Activated CD8-positive, alpha-beta T cell treated with anti-CD3 and anti-CD28 coated beads, Interleukin-2, amount 10 ng/mL, durations not matched to agents 7 days and 5 days (primary cell): ENCODE data around the gene LAMTOR5. TPM values are rescaled to one million over a fixed set of nuclear protein-coding genes. Genes with fewer than 3 reads are reported as not detected.

ENCODE experiments used
- ATAC-seq: fragments of 150-1000 bp; cut with Tn5 transposase; one replicate; pipeline ENCODE4 v1.10.0; 2021; ENCODE audit warnings: moderate library complexity
- CTCF ChIA-PET: fragments of 350-600 bp; sonication (Branson Sonifier 250); formaldehyde crosslinking; loops from one replicate; lab custom pipeline; 2021; ENCODE audit warnings: antibody characterized with exemption; lab: Charles Lee
- POLR2A ChIA-PET: fragments of 350-600 bp; sonication (Branson Sonifier 250); formaldehyde crosslinking; loops from one replicate; lab custom pipeline; 2021; ENCODE audit warnings: antibody characterized with exemption; lab: Charles Lee
- DNase-seq: peaks from one replicate; pipeline ENCODE4 v3.0.0-alpha.2; 2020
- H3K27ac Mint-ChIP-seq: one replicate; pipeline ENCODE4 v1.8.0; 2021; ENCODE audit warnings: mild to moderate bottlenecking, mixed read lengths
- H3K27me3 Mint-ChIP-seq: one replicate; pipeline ENCODE4 v1.8.0; 2021; ENCODE audit warnings: low read depth, mixed read lengths
- H3K36me3 Mint-ChIP-seq: one replicate; pipeline ENCODE4 v1.8.0; 2021; ENCODE audit warnings: low read depth, mixed read lengths
- H3K4me1 Mint-ChIP-seq: one replicate; pipeline ENCODE4 v1.8.0; 2021; ENCODE audit warnings: low read depth, mixed read lengths
- H3K4me3 Mint-ChIP-seq: one replicate; pipeline ENCODE4 v1.8.0; 2021; ENCODE audit warnings: mild to moderate bottlenecking, mixed read lengths
- H3K9me3 Mint-ChIP-seq: one replicate; pipeline ENCODE4 v1.8.0; 2022; ENCODE audit warnings: mixed read lengths; ENCODE audit not compliant: insufficient read depth
- total RNA-seq, 2 experiments: library from RNA; stranded (reverse); gene quantifications; one replicate each; pipeline ENCODE4 v1.2.3, GENCODE V29; 2021

LAMTOR5 gene
- total RNA-seq, 2 experiments from 2014 or later, result 123 TPM

DNA sequence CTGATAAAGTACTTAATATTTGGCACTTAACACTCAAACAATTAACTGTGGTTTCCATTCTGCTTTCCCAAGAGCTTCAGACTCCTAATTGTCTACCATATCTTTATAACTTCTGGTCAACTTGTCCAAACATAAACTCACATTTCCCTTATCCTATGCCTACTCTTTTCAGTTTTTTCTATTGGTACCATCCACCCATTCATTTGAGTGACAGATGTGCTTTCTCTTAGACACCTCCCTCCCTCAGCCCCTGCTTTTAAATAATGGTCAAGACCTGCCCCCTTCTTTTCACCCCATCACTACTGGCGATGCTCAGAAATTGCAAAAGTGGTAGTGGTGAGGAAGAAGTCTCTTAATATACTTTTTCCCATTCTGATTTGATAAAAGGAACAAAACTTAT, 22.1 kb downstream of the LAMTOR5 start:
- Mint-ChIP-seq H3K27ac (no peak overlapping the region), H3K36me3 (peaks cover 33% of the 10 kb centered on the region), H3K4me3 (no peak overlapping the region), H3K27me3 (no peaks in the 10 kb centered on the region), H3K9me3 (no peaks in the 10 kb centered on the region), H3K4me1 (peaks cover 16% of the 10 kb centered on the region)
- ChIA-PET CTCF (no interaction called here), POLR2A (no interaction called here)
- no peak for ATAC-seq
- no peak for DNase-seq

DNA sequence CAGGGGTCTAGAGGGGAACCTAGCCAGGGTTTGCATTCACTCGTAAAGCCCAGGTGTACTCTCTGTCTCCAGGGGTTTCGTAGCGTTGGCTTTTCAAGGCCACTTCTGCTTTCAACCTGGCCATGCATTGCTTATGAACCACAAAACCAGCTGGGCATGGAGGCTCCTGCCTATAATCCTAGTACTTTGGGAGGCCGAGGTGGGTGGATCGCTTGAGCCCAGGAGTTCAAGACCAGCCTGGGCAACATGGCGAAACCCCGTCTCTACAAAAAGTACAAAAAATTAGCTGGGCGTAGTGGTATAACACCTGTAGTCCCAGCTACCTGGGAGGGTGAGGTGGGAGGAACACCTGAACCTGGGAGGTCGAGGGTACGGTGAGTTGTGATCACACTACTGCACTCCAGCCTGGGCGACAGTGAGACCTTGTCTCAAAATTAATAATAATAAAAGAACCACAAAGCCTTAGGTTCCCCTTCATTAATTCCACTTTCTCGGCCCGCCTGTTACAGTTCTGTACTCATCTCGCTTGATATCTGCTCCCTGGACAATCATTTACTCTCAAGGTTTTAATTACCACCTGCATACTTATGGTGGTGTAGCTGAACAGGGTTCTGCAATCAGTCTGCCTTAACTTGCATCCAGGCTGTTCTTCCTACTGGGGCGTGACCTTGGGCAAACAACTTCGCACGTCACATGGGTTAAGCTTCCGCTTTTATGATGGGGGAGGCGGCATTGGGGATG, 22.7 kb downstream of the LAMTOR5 start:
- H3K27ac Mint-ChIP-seq, result peak overlapping the region; percentile 87

DNA sequence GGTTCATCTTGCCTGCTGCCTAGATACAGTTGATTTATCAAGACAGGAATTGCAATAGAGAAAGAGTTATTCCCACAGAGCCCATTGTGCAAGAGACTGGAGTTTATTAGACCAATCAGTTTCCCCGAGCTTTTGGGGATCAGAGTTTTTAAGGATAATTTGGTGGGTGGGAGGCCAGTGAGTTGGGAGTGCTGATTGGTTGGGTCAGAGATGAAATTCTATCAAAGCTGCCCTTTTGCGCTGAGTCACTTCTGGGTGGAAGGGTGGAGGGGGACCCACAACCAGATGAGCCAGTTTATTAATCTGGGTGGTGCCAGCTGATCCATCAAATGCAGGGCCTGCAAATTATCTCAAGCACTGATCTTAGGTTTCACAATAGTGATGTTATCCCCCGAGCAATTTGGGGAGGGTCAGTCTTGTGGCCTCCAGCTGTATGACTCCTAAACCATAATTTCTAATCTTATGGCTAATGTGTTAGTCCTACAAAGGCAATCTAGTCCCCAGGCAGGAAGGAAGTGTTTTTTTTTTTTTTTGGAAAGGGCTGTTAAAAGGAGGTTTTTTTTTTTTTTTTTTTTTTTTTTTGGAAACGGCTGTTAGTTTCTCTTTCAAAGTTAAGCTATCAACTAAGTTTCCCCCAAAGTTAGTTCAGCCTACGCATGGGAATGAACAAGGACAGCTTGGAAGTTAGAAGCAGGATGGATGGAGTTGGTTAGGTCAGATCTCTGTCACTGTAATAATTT, 24.1 kb downstream of the LAMTOR5 start:
- H3K27me3 Mint-ChIP-seq, result no peaks in the 10 kb centered on the region
- ChIA-PET CTCF (interaction anchor here (1.1 to 1.7 kb wide), 5 partner anchors 14 to 180 kb away, joined by 3 to 9 read pairs (median 3); partner anchors contain the start of gene RBM15), POLR2A (interaction anchor here (1.0 to 2.3 kb wide), 3 partner anchors 10 to 44 kb away, joined by 3 to 7 read pairs (median 3); partner anchors contain the start of gene RBM15)
- no peaks in the 10 kb centered on the region for H3K9me3 Mint-ChIP-seq
- H3K27ac Mint-ChIP-seq, result peak overlapping the region; percentile 87
- peaks cover 16% of the 10 kb centered on the region for H3K4me1 Mint-ChIP-seq
- peak overlapping the region; percentile 67 for H3K4me3 Mint-ChIP-seq
- peaks cover 47% of the 10 kb centered on the region for H3K36me3 Mint-ChIP-seq
- DNase-seq (no peak), ATAC-seq (no peak)

More for the DNA sequence above, 22.7 kb downstream of the LAMTOR5 start:
- Mint-ChIP-seq H3K4me3 (no peak overlapping the region), H3K9me3 (no peaks in the 10 kb centered on the region), H3K27me3 (no peaks in the 10 kb centered on the region), H3K36me3 (peaks cover 38% of the 10 kb centered on the region), H3K4me1 (peaks cover 16% of the 10 kb centered on the region)
- ChIA-PET CTCF (no interaction called here), POLR2A (interaction anchor here (2.3 kb wide), 1 partner anchor 45 kb away, joined by 7 read pairs; the partner anchor contains the start of gene RBM15)
- ATAC-seq, result no peak
- DNase-seq, result no peak

DNA sequence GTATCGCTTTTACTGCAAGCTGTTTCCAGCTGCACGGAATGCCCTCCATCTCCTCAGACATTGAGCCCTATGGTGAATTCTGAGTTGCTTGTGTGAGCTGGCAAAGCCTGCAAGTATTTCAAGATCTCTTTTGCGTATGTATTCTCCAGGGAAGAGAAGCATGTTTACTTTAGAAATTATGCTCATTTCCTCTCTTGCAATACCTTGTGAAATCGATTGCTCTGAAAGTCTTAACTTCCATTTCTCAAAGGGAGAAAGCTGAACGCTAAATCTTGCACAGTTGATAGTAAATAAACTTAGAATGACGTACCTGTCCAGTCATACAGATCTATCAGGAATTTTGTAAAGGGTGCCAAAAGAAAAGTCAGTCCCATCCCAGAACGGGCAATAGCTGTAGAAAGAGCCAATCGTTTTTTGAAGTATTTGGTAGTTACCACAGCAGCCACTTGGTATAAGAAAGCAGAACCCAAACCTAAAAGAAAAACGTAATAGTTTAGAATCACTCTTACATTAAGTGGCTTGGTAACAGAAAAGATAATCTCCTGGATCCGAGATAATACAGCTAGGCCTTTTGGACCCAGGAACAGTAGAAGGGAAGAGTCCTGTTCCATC, 26.7 kb downstream of the LAMTOR5 start:
- Mint-ChIP-seq H3K36me3 (peaks cover 59% of the 10 kb centered on the region), H3K4me1 (peaks cover 16% of the 10 kb centered on the region), H3K9me3 (no peaks in the 10 kb centered on the region), H3K27ac (no peak overlapping the region), H3K4me3 (no peak overlapping the region), H3K27me3 (no peaks in the 10 kb centered on the region)
- ATAC-seq, result no peak
- no peak for DNase-seq
- CTCF ChIA-PET, result interaction anchor here (0.6 to 0.9 kb wide), 3 partner anchors 14 to 177 kb away, joined by 3 read pairs; no protein-coding TSS in a partner anchor
- POLR2A ChIA-PET, result interaction anchor here (1.0 kb wide), 1 partner anchor 41 kb away, joined by 3 read pairs; the partner anchor contains the start of gene RBM15

DNA sequence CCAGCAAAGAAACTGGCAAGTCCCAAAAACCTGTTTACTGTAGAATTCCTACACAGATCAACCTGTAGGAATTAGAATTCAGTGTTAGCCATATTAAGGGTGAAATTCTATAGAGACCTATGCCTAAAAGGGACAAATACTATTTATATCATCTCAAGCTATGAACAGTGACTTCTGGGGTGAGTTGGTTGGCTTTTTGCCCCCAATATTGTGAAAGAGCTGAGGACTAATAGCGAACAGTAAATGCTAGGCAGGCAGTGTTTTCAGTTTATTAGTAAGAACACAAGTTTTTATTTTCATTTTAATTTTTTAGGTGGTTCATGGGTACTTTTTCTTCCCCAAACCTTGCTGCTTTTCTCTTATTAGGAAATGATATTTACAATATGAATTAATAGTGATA, 32.0 kb downstream of the LAMTOR5 start:
- Mint-ChIP-seq H3K27me3 (no peaks in the 10 kb centered on the region), H3K36me3 (peaks cover 52% of the 10 kb centered on the region), H3K9me3 (no peaks in the 10 kb centered on the region), H3K4me1 (peaks cover 3% of the 10 kb centered on the region), H3K27ac (no peak overlapping the region), H3K4me3 (no peak overlapping the region)
- DNase-seq (no peak), ATAC-seq (no peak)
- ChIA-PET POLR2A (no interaction called here), CTCF (no interaction called here)

DNA sequence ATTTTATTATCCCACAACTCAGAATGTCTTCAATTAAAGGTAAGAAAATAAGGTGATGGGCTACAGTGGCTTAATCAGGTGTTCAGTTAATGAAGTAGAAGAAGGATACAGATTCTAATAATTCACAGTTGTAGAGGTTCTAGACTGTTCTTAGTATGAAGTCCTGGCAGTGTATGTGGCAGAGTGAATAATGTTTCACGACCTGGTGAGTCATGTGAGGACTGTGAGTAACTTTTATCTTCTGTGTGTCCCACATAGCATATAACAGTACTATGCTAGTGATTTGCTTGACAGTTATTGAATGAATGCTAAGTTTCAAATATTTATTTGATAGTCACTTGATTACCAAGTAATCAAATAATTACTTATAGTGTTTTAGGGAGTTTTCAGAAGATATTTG, 36.7 kb downstream of the LAMTOR5 start:
- ATAC-seq (no peak), DNase-seq (no peak)
- peaks cover 6% of the 10 kb centered on the region for H3K4me1 Mint-ChIP-seq
- peaks cover 39% of the 10 kb centered on the region for H3K36me3 Mint-ChIP-seq
- H3K9me3 Mint-ChIP-seq, result no peaks in the 10 kb centered on the region
- H3K27me3 Mint-ChIP-seq, result no peaks in the 10 kb centered on the region
- no peak overlapping the region for H3K27ac Mint-ChIP-seq
- POLR2A ChIA-PET, result no interaction called here
- H3K4me3 Mint-ChIP-seq, result no peak overlapping the region
- CTCF ChIA-PET, result interaction anchor here (1.4 to 1.6 kb wide), 2 partner anchors 89 to 167 kb away, joined by 3 to 4 read pairs; no protein-coding TSS in a partner anchor

DNA sequence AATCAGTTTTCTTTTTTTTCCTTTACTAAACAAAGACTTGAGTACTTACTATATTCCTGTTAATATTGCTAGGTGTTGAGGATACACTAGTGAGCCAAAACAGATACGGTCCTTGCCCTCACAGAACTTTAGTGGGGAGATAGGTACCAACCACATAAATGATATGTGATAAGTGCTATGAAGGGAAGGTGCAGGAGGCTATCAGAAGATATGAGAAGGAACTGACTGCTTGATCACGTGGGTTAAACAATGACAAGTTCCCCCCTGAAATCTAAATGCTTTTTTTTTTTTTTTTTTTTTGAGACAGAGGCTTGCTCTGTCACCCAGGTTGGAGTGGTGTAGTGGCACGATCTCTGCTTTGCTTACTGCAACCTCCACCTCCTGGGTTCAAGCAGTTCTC, 43.3 kb downstream of the LAMTOR5 start:
- no peak overlapping the region for H3K4me3 Mint-ChIP-seq

DNA sequence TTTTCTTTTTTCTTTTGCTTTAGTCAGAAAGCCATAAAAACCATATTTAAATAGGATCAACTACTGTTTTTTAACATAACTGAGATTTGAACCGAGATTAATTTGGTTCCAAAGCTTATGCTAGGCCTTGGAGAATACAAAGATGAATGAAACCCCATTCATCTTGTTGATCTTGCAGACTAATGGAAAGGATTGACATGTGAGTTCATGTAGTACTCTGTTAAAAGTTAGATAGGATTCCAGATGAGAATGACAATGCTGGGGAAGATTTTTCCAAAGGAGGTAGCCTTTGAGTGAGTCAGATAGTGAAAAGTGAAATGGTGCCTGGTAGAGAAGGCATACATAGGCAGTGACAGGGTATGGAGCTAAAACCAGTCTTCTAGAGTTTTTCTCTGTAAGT, 45.6 kb downstream of the LAMTOR5 start:
- ChIA-PET POLR2A (no interaction called here), CTCF (interaction anchor here (1.3 kb wide), 1 partner anchor 153 kb away, joined by 3 read pairs; no protein-coding TSS in a partner anchor)
- H3K36me3 Mint-ChIP-seq, result peaks cover 47% of the 10 kb centered on the region

More for the DNA sequence above, 43.3 kb downstream of the LAMTOR5 start:
- ChIA-PET CTCF (interaction anchor here (1.0 to 1.4 kb wide), 2 partner anchors 48 to 156 kb away, joined by 3 to 5 read pairs; no protein-coding TSS in a partner anchor), POLR2A (no interaction called here)
- DNase-seq (no peak), ATAC-seq (no peak)
- H3K4me1 Mint-ChIP-seq, result peaks cover 5% of the 10 kb centered on the region
- H3K27me3 Mint-ChIP-seq, result no peaks in the 10 kb centered on the region
- no peak overlapping the region for H3K27ac Mint-ChIP-seq
- peaks cover 41% of the 10 kb centered on the region for H3K36me3 Mint-ChIP-seq
- H3K9me3 Mint-ChIP-seq, result no peaks in the 10 kb centered on the region

DNA sequence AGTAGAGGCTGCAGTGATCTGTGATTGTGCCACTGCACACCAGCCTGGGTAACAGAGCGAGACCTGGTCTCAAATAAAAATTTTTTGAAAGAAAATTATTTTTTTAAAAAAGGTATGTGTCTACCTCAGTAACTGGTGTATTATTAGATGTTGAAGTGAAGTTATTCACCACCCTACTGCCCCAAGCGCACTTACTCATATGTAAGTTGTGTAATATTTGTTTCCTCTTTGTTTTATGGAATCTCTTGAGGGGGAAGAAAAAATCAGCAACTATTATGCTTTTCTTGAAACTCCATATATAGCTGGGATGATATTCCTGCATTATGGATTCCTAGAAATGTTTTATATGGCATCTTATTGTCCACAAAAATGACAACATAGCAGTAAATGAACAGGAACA, 47.1 kb downstream of the LAMTOR5 start:
- no peaks in the 10 kb centered on the region for H3K9me3 Mint-ChIP-seq
- peaks cover 21% of the 10 kb centered on the region for H3K4me1 Mint-ChIP-seq
- DNase-seq (no peak), ATAC-seq (no peak)
- no peak overlapping the region for H3K4me3 Mint-ChIP-seq
- no peaks in the 10 kb centered on the region for H3K27me3 Mint-ChIP-seq
- POLR2A ChIA-PET, result interaction anchor here (0.7 kb wide), 1 partner anchor 22 kb away, joined by 3 read pairs; no protein-coding TSS in a partner anchor
- CTCF ChIA-PET, result interaction anchor here (0.8 to 2.8 kb wide), 3 partner anchors 100 to 152 kb away, joined by 3 to 8 read pairs (median 3); no protein-coding TSS in a partner anchor
- H3K27ac Mint-ChIP-seq, result no peak overlapping the region
- peaks cover 50% of the 10 kb centered on the region for H3K36me3 Mint-ChIP-seq

More for the DNA sequence above, 45.6 kb downstream of the LAMTOR5 start:
- peaks cover 8% of the 10 kb centered on the region for H3K4me1 Mint-ChIP-seq
- ATAC-seq (no peak), DNase-seq (no peak)
- no peak overlapping the region for H3K4me3 Mint-ChIP-seq
- no peaks in the 10 kb centered on the region for H3K27me3 Mint-ChIP-seq
- H3K27ac Mint-ChIP-seq, result no peak overlapping the region
- no peaks in the 10 kb centered on the region for H3K9me3 Mint-ChIP-seq

DNA sequence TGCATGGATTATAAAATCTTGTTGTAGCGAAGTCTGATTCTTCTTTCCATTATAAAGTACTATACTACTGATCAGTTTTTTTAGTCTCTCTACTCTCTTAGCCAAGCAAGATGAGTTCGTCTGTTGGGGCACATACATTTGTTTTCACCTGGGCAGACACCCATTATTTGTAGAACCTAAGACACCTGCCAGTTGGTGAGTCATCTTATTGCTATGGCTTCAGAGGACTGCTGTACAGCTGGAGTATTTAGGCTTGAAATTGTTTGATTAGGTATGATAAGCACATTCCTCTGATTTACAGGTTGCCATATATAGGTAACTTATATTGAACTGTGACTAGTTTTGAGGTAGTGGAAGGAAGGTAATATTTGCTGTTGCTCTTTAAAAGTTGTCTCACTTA, 51.1 kb downstream of the LAMTOR5 start:
- Mint-ChIP-seq H3K27ac (no peak overlapping the region), H3K4me3 (no peak overlapping the region), H3K36me3 (peaks cover 47% of the 10 kb centered on the region), H3K9me3 (no peaks in the 10 kb centered on the region), H3K27me3 (no peaks in the 10 kb centered on the region), H3K4me1 (peaks cover 33% of the 10 kb centered on the region)
- CTCF ChIA-PET, result interaction anchor here (0.7 kb wide), 1 partner anchor 56 kb away, joined by 3 read pairs; no protein-coding TSS in a partner anchor
- ATAC-seq (no peak), DNase-seq (no peak)
- POLR2A ChIA-PET, result interaction anchor here (0.7 kb wide), 1 partner anchor 115 kb away, joined by 3 read pairs; no protein-coding TSS in a partner anchor

DNA sequence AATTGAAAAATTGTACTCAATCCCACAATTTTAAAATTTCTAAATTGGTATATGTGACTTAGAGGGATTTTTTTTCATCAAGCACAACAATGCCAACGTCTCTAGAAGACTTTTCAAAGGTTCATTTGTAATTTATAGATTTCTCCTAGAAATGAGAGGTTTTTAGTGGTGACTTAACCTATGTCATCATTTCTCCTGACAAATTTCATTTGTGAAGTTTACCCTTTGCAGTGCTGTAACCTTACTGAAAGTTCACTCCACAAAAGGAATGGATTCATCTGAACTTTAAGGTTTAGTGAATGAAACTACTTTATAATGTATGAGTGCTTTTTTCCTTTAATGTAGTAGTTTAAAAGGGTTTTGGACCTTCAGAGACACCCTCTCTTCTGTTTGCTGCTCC, 52.2 kb downstream of the LAMTOR5 start:
- ChIA-PET POLR2A (interaction anchor here (1.1 kb wide), 1 partner anchor 17 kb away, joined by 3 read pairs; no protein-coding TSS in a partner anchor), CTCF (no interaction called here)
- peaks cover 42% of the 10 kb centered on the region for H3K36me3 Mint-ChIP-seq
- ATAC-seq, result no peak
- no peaks in the 10 kb centered on the region for H3K27me3 Mint-ChIP-seq
- H3K27ac Mint-ChIP-seq, result no peak overlapping the region
- DNase-seq, result no peak
- H3K4me3 Mint-ChIP-seq, result no peak overlapping the region
- peaks cover 37% of the 10 kb centered on the region for H3K4me1 Mint-ChIP-seq
- no peaks in the 10 kb centered on the region for H3K9me3 Mint-ChIP-seq
